ENCODE measurements around the gene TCERG1.
"Not testable (repeated sequence)": the region's sequence is repeated elsewhere in the genome, so short reads cannot be mapped to it uniquely, and the experiment has no call there.

The TCERG1 gene

DNA sequence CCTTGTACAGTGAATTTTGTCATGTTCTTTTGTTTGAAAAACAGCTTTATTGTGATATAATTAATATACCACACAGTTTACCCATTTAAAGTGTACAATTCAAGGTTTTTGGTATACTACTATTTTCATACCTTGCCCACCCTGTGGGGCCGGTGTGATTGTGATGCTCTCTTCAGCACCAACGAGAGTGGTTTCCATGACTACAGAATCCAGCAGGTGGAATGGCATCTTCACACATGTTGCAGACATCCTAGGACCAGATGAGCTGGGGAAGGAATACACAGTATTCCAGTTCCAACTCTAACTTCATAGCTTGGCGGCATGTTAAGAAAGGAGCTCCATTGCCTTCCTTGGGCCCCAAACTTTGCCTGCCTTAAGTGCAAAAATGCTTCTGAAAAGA lies 76.6 kb downstream of the TCERG1 start:
- no peak for DNase-seq

DNA sequence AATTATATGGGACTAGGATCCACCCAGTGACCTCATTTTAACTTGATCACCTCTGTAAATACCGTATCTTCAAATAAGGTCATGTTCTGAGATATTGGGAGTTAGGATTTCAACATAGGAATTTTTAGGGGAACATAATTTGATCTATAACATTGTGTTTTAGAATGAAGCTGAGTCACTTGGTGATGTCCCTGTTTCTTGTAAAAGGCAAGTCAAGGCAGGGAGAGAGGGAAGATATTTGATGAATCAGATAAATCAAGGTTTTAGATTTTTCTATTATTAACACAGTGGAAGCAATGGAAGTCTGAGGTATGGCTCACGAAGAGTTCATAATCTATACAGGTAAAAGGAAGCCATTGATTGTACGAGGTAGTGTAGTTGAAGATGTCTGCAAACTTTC lies 80.7 kb downstream of the TCERG1 start:
- no peak for DNase-seq

- DNase-seq, result no peak
These were observed 81.1 kb downstream of the TCERG1 start for GRCh38 chr5:146528236-146528635.

DNA sequence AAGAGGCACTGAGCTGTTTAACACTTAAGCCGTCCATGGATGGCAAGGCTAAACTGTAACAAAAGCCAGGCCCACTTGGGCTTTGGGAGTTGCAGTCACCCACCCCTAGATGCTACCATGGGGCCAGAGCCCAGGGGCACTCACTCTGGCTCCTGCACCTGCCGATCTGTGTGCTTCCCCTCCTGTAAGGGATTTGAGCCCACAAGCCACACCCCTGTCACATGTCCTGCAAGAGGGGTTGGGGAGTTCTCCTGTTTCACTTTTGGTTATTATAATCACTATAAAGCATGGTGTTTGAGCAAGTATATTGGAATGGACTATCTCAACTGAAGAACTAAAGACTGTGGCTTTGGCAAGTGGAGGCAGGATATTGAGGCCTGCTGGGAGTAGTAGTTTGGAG lies 82.9 kb downstream of the TCERG1 start:
- DNase-seq, result no peak

DNA sequence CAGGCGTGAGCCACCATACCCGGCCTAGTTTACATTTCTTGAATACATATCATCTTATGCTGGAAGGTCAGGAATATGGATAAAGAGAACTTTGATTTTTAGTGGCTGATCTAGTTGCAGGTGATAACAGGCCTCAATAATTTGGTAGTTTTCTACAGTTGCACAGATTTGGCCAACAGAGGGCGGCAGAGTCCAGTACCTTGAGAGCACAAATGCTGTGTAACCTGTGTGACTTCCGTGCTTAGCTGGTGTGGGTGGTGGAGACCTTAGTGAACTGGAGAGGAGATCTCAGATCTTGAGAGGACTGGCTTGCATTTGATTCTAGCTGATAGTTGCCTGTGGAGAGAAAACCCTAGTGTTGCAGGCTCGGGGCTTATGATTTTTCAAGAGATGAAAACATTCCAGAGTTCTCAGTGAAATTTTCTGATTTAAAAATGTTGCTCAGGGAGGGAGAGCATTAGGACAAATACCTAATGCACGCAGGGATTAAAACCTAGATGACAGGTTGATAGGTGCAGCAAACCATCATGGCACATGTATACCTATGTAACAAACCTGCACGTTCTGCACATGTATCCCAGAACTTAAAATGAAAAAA lies 86.2 kb downstream of the TCERG1 start:
- peak; percentile 55 to 74 for DNase-seq

- no peak for DNase-seq
These were observed 86.7 kb downstream of the TCERG1 start for GRCh38 chr5:146533882-146534281.

DNA sequence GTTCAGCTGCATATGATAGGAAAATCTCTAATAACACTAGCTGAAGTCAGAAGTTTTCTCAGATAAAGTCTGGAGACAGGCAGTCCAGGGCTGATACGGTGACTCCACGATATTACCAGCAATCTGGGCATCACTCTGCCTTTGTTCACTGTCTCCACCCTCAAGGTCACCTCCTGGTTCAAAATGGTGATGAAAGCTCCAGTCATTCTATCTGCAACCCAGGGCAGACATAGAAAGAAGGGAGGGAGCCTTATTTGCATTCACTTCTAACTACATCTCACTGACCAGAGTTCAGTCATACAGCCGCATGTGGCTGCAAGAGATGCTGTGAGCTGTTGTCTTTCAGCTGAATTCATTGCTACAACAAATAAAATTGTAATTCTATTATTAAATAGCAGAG lies 91.3 kb downstream of the TCERG1 start:
- DNase-seq, result no peak

DNA sequence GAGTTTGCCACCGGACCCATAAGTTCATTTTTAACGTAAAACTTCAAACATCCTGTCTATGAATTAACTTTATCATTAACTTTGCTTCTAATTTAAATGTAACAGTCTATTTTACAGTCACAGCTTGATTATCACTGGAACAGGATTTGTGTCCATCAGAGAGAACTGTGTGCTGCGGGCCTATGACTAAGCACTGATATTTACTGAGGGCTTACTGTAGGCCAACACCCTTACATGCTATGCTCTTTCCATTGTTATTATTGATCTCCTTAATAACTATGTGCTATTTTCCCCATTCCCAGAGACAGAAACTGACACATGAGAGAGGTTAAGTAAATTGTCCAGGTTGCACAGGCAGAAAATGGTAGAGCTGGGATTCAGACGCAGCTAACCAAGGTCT lies 92.8 kb downstream of the TCERG1 start:
- DNase-seq, result no peak

- DNase-seq, result no peak
These were observed 93.3 kb downstream of the TCERG1 start for GRCh38 chr5:146540414-146540813.

- DNase-seq, result peak; percentile 47 to 67
These were observed 95.1 kb downstream of the TCERG1 start for GRCh38 chr5:146541958-146542849.

GRCh38 chr5:146544232-146544631 lies 97.1 kb downstream of the TCERG1 start:
- DNase-seq, result no peak

- DNase-seq, result no peak
These were observed 101.8 kb downstream of the TCERG1 start for GRCh38 chr5:146548781-146549449.

- no peak for DNase-seq
These were observed 102.5 kb downstream of the TCERG1 start for GRCh38 chr5:146549615-146550014.

GRCh38 chr5:146553446-146553845 lies 106.3 kb downstream of the TCERG1 start:
- DNase-seq, result no peak

GRCh38 chr5:146556884-146557283 lies 109.8 kb downstream of the TCERG1 start:
- not testable (repeated sequence) for DNase-seq

DNA sequence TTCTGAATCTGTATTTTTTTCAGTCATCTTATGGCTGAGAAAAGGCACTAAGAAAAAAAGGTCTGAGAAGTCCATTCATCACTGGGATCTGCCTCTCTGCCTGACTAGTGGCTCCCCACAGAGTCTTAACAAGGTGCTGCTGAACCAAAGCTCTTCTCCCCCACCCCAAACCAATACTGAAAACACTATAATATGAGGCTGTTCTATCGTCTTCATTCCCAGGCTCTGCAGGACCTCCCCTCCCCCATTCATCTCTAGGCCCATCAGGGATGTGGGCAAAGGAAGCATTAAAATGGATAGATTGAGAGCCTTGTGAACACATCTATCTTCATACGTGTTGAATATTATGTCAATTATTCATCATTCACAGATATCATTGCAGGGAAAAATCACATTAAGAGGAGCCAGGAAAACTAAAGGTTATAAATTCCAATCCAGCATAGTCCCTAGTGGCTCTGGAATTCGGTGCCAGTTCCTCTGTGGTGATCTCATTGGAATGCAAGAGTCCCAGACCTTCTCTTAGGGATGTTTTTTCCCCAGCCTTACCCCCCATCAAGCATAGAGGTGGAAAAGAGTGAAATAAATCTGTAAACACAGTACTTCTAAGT lies 113.2 kb downstream of the TCERG1 start:
- no peak for DNase-seq
